CD4-positive, alpha-beta T cell treated with Interleukin-6 for 4 hours (primary cell): Measurements from ENCODE around the gene CLVS2.

ENCODE experiments used
- DNase-seq: peaks from one replicate; pipeline ENCODE4 v3.0.0-alpha.2; 2020; ENCODE audit warnings: mixed read lengths

Gene CLVS2, protein sequence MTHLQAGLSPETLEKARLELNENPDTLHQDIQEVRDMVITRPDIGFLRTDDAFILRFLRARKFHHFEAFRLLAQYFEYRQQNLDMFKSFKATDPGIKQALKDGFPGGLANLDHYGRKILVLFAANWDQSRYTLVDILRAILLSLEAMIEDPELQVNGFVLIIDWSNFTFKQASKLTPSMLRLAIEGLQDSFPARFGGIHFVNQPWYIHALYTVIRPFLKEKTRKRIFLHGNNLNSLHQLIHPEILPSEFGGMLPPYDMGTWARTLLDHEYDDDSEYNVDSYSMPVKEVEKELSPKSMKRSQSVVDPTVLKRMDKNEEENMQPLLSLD

DNA sequence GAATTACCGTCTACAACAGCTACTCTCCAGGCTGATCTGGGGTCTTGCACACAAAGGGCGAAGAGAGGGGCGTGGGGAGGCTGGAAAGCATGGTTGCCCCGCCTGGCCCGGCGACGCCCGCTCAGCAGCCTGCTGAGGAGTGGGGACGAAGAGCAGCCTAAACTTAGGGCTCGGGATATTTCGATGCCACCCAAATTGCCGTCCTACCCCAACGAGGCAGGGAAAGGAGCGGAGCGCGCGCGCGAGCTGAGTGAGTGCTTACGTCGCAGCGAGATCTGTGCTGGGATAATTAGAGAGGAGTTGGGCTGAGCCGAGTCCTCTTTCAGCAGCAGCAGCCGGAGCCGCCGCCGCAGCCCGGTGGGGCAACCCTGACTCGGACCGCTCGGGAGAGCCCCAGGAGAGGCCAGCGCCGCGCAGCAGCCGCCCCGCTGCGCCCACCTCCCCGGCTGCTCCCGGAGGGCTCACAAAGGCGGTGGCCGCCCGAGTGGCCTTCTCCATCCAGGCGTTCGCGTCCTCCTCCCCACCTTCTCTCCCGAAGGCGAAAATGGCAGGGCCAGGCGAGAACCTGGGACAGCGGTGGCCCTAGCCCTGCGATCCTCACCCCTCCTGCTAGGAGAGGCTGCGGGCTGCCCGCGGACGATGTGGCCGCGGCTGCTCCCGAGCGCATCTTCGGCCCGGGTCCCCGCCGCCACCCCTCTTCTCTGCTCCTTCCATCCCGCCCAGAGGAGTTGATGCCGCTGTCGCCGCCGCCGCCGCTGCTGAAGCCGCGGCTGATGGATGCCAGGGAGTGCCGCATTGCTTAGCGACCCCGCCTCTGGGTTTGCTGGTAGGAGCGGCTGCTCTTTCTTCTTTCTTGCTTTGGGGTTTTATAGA is at the start of gene CLVS2:
TSS of gene CLVS2 (plus strand) at position 315 of the 873 bp plus-strand sequence. CDS start 1,543 bp downstream, outside the sequence.
- no peak for DNase-seq

- no peak for DNase-seq
These were observed 48.7 kb upstream of the CLVS2 start for GRCh38 chr6:122947355-122947754.

DNA sequence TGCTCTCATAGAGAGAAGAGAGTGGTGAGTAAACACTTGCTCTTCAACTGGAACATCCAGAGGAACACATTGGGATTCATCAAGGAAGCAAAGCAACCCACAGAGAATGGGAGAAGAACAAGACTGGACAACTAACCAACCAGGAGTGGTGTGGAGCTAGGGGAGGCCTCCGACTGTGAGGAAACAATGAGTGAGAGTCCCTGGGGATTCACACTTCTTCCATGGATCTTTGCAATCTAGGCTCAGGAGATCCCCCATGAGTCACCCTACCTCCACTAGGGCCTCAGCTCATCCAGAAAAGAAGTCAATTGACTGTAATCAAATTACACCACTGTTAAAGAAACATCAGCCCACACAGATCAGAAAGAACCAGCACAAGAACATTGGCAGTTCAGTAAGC is 42.3 kb upstream of the CLVS2 start:
- no peak for DNase-seq

DNA sequence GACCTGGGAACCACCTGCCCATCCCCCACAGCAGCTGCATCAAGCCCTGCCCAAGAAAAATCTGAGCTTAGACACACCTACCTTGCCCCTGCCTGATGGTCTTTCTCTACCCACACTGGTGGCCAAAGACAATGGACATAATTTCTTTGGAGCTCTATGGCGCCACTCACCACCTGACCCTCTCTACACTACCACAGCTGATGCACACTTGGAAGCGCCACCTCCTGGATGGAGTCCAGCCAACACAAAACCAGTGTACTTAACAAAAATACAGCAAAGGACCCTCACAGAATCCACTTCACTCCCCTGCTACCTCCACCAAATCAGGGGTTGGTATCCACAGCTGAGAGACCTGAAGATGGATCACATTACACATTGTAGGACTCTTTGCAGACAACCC is 39.7 kb upstream of the CLVS2 start:
- DNase-seq: no peak

DNA sequence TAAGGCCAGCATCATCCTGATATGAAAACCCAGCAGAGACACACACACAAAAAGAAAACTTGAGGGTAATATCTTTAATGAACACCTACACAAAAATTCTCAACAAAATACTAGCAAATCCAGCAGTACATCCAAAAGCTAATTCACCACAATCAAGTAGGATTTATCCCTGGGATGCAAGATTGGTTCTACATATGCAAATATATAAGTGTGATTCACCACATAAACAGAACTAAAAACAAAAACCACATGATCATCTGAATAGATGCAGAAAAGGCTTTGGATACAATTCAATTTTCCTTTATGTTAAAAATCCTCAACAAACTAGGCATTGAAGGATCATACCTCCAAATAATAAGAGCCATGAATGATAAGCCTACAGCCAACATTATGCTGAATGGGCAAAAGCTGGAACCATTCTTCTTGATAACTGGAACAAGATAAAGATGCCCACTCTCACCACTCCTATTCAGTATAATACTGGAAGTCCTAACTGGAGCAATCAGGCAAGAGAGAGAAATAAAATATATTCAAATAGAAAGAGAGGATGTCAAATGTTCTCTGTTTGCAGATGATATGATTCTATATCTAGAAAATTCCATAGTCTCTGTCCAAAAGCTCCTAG is 33.9 kb upstream of the CLVS2 start:
- DNase-seq: no peak

GRCh38 chr6:122969999-122970533 is 26.0 kb upstream of the CLVS2 start:
- no peak for DNase-seq

DNA sequence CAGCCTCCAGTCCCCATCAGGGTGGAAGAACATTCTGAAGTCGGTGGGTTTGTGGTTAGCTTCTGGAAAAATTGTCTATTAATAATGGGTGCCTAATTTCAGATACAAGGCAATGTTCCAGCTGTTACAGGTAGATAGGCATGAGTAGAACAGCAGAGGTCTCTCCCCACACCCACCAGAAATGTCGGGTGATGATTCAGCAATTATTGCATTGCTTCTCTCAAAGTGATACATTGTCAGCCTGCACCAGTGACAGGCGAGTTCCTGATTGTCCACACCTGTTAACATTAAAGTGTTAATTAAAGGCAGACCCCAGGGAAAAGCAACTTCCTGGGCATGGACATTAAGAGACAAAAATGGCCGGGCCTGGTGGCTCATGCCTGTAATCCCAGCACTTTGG is 18.9 kb upstream of the CLVS2 start:
- no peak for DNase-seq

- no peak for DNase-seq
These were observed 11.6 kb upstream of the CLVS2 start for GRCh38 chr6:122984393-122984792.

DNA sequence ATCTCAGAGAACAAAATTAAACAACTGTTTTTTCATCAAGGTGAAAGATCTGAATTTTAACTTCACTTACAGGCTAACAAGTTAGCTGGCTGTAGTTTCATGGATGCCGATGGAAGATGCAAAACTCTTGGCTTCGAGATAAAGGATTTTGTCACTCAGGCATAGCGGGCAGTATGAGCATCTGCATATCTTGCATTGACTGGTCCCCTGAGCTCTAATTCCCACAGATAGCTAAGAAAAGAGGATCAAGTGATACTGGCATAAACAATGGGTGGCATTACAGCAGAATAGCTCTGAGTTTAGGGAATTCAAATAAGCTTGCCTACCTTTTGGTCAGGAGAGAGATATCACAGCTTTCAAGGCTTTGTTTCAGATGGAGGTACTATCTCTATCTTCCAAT is 1.8 kb upstream of the CLVS2 start:
- DNase-seq: no peak

DNA sequence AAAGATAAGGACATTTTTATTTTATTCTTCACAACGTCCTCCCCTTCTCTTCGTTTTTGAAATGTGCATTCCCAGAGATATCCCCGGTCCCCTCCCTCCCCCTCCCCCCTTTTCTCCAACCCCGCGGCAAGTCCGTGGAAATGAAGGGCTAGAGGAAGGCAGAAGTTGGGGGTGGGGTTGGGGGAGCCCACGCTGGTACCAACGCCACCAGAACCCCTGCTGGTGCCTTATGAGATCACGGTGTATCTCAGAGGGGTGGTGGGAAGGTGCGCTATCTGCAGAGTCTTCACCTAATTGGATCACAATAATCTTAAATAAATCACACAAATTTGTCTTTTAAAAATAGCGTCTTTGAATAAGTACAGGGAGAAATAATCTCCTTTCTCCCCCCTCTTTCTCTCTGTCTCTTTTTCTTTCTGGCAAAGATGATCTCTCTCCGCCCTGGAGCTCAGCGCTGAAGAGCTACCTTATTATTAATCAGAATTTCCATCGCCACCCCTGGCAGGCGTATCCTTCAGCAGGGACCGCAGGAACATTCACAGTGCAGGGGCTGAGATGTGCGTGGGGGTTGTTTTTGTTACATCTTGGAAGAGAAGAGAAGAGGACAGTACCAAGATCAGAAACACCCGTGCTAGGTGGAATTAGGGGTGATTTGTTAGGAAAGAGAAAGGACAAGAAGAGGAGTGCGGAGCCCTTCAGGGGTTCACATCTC is 915 bp downstream of the CLVS2 start:
- no peak for DNase-seq

DNA sequence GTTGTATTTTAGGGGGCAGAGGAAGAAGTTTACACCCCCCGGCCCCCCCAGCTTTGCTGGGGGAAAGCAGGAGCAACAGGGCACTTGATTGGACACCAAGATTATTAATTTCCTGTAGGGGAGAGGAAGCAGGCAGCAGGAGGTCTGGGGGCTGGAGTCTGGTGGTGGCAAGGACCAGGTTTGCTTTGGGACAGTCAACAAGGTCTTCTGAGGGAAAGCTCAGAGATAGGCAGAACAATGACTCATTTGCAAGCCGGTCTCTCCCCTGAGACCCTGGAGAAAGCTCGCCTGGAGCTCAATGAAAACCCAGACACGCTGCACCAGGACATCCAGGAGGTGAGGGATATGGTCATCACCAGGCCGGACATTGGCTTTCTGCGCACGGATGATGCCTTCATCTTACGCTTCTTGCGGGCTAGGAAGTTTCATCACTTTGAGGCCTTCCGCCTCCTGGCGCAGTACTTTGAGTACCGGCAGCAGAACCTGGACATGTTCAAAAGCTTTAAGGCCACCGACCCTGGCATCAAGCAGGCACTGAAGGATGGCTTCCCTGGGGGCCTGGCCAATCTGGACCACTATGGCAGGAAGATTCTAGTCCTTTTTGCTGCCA is 1.6 kb downstream of the CLVS2 start:
- DNase-seq: no peak

- no peak for DNase-seq
These were observed 2.5 kb downstream of the CLVS2 start for GRCh38 chr6:122998403-122998975.

DNA sequence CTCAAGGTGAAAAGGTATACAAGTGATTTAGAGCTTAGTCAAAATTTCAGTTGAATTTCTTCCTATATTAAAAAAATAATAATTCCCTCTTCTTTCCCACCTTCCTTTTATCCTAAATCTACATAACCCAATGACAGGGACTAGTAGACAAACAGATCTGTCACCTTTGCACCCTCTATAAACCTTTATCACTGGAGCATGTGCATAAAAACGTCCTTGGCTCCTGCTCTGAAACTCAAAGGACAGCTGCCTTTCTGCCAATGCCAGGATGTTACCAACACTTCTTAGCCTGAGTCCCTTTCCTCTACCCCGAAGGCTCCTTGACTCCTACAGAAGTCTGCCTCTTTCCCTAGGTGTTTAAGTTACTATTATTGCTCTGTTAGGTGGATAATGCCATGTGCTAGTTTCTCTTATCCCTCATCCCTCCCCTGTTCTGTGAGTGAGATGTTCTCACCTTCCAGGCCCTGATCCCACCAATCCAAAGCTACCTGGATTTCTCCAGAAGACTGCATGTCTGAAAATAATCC is 4.3 kb downstream of the CLVS2 start:
- no peak for DNase-seq

- no peak for DNase-seq
These were observed 5.5 kb downstream of the CLVS2 start for GRCh38 chr6:123001540-123001939.

DNA sequence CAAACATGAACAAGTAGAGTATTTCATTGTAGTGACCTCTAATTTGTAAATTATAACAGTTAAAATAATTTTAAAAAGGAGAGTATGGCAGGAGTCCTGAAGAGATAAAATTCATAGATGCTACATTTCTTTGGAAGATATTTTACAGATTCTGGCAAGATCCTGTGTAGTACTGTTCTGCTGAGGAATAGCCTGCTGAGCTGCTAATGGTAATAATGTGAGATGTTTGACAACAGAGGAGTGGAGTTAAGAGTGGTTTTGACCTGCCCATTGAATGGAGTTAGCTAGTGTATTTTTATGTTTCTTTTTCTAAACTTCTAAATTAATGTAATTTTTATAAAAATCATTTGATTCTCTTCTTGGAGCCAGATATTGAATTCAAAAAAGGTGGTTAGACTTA is 11.8 kb downstream of the CLVS2 start:
- no peak for DNase-seq

- DNase-seq: no peak
These were observed 13.0 kb downstream of the CLVS2 start for GRCh38 chr6:123009059-123009458.

DNA sequence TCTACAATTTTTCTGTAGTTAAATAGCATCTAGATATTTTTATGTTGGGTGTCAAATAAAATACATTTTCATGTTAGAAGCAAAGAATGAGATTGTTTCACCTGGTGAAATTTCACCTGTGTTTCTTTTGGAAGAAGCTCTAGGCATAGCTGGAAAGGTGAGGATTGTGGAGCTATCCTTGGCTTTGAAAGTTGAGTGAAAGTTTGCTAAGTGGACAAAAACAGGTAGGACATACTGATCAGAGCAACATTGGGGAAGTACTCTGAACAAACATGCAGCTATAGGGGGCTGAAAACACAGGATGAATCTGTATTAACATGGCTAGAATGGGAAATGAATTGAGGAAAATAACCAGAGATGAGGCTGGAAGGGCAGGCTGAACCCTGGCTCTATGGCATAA is 18.8 kb downstream of the CLVS2 start:
- DNase-seq: no peak

DNA sequence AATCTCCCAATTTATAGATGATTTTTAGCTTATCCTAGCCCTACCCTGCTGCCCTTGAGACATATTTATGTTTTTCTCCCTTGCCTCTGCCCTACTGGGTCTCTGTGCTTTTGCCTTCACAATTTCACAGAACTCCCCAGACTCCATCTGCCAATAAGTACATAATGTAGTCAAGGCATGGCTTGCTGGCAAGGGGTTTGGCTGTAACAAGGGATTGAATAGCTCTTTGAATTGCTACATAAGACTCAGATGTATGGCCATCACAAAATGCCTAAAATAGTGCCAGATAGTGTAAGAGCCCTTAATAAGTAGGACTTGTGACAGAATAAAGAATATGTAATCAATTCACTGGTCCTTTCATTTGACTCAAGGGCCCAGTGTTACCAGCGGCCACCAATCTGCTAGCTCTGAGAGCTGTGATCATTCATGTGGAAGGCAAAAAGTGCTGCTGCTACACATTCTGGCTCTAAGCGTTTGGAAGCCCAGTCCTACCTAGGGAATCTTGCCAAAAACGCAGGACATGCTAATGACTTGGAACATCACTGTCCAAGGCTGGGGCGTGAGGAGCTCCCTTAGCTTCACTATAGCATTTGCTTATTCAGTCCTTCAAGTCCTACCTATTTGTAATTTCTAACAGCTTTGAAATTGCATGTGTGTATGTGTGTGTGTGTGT is 20.5 kb downstream of the CLVS2 start:
- DNase-seq: no peak

DNA sequence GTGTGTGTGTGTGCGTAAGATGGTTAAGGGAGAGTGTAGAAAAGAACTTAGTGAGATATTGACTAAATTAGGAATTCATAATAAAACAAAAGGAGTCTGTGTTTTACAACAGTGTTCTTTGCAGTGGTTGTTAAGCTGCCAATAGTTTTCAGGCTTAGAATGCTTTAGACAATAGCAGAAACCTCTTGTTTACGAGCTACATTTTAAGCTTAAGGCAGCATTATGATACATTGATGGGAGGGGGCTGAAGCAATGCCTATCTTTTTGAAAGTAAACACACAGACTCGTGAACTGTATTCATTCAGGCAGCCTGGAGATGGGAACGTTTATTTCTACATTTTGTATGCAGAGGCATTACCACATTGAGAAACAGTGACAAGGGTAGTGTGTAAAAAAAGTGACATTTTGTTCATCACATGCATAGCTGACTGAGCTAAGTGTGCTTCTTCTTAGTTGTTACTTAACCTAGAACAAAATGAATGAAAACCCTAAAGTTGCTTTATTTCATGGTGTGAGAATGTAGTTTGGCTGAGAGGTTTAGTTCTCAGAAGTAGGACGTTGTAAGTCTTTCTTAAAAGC is 21.2 kb downstream of the CLVS2 start:
- no peak for DNase-seq

DNA sequence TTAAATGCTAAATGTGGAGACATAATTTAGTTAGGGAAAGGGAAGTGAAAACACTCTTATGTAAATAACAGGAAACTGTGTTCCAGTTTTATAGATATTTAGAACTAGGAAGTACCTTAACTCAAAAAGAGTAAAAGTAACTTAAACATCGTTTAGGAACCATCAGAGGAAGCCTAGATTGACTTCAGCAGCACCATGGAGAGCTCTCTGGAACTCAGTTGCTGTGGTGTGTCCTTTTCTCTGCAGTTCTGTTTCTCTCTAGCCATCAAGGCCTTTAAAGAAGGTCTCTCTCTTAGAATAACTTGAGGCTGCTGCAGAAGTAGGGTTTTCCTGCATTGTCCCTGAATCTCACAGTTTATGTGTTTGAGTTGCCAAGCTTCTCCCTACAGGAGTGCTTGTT is 26.9 kb downstream of the CLVS2 start:
- no peak for DNase-seq

- no peak for DNase-seq
These were observed 28.9 kb downstream of the CLVS2 start for GRCh38 chr6:123024976-123025375.
